SIG-M5 (cell line): ENCODE measurements around the gene GRIN1.

ENCODE experiments used
- DNase-seq: peaks from one replicate; lab custom pipeline; 2025; lab: John Stamatoyannopoulos, UW

The GRIN1 gene

DNA sequence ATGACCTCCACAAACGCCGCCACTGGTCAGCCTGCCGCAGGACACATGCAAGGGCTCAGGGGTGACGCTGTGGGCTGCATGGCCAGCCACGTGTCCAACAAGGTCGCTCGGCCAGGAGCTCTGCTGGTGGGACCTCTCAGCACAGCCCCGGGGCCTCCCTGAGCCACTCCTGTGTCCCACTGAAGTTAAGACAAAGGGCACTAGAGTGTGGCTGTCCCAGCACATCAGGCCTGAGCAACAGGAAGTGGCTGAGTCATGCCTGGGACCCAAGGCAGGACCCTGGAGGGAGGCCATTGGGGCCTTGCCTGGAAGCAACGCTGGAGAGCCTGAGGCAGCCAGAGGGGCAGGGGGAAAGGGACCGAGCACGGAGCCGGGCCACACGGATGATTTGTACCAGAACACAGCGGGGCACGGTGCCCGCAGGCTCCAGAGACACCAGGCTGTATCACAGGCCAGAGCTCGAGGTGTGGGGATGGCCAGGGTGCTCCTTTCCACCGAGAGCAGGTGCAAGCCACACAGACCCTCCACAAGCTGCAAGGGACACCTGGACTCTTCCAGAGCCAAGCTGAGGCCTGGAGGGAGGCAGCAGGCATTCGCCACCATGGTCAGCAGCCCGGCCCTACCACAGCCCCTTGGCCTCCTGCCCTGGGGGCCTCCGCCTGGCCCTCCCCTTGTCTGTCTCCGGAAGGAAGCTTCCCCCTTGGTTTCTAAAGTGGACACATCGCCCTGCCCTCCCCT lies 39.4 kb downstream of the GRIN1 start:
- no peak for DNase-seq

DNA sequence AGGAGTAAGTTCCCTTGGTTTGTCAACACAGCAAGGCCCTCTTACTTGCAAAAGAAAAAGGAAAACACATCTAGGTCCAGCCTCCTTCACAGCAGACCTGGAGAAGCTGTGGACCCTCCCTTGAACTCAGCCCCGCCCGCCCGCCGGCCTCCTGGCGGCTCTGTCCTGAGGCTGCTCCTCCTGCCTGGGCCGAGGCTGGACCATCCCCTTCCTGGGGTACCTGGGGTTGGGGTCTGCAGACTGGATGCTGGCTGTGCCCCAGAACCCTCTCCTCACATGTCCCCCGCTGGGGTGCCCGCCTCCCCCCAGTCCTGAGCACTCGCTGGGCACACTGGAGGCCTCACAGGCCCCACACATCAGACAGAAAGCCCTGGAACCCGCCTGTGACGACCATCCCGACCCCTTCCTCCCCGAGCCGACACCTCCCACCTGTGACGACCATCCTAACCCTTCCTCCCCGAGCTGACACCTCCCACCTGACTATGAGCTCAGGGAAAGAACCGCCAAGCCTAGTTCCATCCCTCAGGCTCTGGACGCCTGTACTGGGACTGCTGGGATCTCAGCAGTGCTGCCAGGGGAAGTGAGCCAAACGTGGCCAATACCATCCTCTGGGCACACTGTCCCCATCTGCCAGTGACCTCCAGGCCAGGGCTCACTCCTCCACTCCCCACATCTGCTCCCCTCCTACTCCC lies 40.1 kb downstream of the GRIN1 start:
- DNase-seq: no peak

DNA sequence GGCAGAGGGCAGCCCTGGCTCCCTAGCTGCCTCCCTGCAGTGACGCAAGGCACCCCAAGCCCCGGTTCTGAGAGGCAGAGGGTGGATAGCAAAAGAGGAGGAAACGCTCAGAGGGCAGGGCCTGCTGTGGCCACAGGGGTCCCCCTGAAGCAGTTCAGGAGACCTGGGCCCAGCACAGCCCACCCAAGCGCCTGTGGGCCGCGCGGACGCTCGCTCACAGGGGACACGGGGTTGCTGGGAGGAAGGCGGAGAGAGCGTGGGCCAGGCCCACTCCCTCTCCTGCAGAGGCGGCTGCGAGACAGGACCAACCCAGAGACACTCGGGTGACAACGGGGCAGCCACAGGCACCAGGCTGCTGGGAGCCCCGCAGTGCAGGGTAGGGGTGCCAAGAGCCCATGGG lies 40.8 kb downstream of the GRIN1 start:
- DNase-seq: no peak

DNA sequence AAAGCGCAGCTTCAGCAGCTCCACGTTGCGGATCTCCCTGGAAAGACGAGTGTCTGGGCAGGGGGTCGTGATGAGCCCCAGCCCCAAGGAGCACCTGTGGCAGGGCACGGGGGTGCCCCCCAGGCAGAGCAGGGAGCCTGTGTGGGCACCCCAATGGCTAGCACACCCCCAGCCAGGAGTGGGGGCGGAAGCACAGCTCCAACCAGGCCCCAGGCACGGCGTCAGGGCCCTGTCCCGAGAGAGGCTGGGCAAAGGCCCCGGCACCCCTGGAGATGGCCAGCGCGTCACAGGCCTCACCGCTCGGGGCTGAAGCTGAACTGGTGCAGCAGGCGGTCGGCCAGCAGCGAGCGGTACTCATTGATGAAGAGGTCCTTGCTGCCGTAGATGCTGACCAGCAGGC lies 41.5 kb downstream of the GRIN1 start:
- no peak for DNase-seq

DNA sequence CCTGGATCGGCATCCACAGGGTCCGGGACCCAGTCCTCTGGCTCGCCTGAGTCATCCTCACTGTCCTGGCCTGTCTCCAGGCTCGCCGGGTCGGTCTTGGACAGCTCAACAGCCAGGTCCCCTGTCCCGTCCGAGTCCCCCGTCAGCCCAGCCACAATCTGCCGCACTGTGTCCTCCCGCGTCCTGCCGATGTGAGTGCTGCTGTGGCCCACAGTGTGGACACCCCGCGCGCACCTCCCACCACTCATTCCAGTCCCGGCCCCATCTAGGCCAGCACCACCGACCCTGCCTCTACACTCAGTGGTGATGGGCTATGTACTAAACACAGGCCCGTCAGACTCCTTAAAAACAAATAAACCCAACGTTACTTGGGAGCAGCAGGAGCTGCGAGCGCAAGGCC lies 42.7 kb downstream of the GRIN1 start:
- DNase-seq: no peak

DNA sequence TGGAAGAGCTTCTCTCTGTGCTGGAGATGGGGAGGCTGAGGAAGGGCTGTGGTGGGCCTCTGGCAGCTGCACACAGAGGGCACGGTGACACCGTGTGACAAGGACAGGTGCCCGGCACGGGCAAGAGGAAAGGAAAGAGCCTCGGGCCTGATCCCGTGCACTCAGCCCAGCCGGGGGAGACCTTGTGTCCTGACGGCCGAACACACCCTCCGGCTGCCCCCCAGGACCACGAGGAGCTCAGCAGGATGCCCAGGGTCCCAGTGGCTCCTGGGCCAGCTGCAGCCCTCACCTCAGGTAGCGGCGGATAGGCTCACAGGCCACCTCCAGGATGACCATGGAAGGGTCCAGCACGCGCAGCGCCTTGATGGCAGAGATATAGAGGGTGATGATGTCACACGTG lies 43.9 kb downstream of the GRIN1 start:
- DNase-seq: no peak

DNA sequence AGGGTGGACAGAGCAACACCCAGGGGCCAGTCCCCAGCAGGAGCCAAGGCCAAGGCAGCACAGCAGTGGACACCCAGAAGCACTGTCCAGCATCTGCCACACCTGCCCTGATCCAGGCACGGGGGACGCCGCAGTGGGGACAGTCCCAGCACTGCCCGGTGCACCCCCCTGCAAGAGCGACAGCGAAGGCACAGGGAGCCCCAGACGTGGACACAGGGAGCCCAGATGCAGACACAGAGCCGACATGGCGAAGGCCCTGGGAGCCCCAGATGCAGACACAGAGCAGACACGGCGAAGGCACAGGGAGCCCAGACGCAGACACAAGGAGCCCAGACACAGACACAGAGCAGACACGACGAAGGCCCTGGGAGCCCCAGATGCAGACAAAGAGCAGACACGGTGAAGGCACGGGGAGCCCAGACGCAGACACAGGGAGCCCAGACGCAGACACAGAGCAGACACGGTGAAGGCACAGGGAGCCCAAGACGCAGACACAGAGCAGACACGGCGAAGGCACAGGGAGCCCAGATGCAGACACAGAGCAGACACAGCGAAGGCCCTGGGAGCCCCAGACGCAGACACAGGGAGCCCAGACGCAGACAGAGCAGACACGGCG lies 45.1 kb downstream of the GRIN1 start:
- DNase-seq: no peak

DNA sequence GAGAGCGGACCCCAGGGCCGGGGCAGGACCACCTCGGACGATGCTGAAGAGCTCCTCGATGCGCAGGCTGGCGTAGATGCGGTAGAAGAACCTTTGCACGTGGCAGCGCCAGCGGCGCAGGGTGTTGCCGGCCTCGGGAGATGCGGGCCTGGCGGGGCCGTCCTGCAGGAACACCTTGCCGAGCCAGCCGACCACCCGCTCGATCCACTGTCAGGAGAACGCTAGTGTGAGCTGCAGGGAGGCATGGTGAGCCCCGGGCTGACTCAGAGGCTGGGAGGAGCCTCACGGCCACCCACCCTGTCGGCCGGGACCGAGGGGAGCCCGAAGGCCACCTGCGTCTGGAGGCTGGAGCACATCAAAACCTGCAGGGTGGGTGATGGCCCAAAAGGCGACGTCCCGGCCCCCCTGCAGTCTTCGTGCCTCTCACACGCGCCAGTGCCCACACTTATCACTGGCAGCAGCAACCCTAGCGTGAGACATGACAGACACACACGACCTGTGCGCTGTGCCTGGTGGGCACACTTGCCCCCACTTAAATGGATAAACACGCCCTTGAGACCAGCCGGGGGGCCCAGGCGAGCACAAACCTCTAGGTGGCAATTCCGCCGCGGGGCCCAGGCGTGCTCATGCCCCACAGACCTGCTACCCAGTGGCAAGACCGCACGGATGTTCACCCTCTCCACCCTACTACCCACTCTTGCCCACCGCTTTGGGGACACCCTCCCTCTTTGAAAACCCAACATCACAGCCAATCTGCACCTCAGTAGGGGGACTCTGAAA lies 46.1 kb downstream of the GRIN1 start:
- DNase-seq: no peak

DNA sequence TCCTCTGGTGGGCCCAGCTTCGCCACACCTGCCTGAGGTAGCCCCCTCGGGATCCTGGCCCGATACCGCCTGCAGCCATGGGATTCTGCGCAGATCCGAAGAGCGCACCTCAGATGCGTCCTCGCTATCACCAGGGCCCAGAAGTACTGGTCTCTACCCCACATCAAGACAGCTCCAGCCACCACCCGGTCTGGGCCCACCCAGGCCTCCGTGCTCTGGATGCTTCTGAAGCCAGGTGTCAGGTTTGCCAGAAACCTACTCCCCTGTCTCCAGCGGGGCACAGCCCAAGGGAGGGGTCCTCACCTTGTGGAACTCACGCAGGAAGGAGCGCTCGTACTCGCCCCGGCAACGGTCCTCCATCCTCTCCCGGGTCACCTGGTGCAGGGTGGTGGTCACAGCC lies 47.0 kb downstream of the GRIN1 start:
- DNase-seq: no peak

DNA sequence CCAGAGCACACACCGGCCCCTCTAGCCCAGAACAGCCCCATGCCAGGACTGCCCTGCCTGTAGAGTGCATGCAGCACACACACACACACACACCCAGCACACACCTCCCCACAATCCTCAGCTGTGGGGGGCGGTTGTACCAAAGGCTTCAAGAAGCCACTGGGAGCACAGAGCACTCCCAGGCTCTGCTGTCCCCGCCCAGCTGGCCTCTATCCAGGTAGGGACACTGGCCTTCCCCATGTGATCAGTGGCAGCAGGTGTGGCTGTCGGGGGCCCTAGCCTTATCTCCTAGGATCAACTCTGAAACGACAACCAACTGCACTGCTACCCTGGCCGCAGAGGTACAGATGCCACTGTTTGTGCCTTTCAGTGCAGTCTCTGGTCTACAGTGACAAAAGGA lies 47.4 kb downstream of the GRIN1 start:
- DNase-seq: no peak

DNA sequence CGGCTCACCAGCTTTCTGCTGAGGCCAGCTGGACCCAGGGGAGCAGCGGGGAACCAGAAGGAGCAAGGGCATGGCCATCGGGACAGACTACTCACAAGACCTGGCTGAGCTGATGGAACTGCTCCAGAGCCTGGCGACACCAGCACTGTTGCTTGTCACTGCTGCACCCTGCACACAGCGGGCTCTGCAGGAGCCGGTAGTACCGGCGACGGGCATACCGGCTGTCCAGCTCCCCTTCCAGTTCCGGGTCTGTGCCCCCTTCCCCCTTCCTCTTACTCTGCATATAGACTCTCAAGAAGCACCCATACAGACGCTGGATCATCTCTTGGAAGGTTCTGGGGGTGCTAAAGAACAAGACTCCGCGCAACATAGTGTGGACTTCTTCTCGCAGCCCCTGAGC lies 48.4 kb downstream of the GRIN1 start:
- DNase-seq: no peak

DNA sequence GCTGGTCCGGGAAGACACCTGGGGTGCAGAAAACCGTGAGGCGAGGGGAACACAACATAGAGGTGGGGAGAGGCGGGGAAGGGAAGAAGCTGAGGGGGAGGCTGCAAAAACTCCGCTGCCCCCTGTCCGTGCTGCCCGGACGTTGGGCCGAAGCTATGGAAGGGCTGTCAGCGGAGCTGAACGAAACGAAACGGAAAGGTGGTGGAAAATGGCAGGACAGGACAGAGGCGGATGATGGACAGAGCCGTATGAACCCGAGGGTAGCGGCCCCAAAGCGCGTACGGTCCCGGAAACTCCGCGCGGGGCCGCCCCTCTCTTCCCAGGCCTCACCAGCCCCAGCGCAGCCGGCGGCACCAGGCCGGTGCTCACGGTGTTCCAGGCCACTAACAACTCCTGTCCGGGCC lies 49.1 kb downstream of the GRIN1 start:
- no peak for DNase-seq

DNA sequence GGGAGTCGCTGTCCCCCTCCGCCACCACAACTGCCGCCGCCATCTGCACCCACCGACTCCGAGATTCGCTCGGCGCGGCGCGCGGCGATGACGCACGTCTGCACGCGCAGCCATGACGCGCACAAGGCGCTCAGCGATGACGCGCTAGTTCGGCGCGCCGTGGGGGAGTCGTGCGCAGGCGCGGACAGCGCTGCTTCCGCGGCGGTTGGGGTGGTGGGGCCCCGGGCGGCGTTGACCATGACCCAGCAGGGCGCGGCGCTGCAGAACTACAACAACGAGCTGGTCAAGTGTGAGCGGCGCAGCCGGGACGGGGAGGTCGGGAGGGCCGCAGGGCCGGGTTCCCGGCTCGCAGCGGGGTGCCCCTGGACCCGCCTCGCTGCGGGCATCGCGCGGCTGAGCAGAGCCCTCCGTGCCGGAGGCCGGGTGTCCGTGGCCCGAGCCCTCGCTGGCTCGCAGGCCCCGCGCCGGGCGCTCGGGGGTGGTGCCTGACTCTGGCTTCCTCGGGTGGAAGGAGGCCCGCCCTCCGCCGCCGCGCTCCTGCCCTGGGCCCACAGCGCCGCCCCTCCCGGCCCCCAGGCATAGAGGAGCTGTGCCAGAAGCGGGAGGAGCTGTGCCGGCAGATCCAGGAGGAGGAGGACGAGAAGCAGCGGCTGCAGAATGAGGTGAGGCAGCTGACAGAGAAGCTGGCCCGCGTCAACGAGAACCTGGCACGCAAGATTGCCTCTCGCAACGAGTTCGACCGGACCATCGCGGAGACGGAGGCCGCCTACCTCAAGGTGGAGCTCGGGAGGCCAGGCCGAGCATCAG lies 49.7 kb downstream of the GRIN1 start, which contains the start of the genes ANAPC2 and SSNA1:
ANAPC2 (minus strand) TSS at position 71 of the 807 bp plus-strand sequence; CDS start at position 43, 28 bp downstream.
SSNA1 (plus strand) TSS at position 187 of the 807 bp plus-strand sequence; CDS start at position 238, 51 bp downstream.
- peak; percentile 2 for DNase-seq

DNA sequence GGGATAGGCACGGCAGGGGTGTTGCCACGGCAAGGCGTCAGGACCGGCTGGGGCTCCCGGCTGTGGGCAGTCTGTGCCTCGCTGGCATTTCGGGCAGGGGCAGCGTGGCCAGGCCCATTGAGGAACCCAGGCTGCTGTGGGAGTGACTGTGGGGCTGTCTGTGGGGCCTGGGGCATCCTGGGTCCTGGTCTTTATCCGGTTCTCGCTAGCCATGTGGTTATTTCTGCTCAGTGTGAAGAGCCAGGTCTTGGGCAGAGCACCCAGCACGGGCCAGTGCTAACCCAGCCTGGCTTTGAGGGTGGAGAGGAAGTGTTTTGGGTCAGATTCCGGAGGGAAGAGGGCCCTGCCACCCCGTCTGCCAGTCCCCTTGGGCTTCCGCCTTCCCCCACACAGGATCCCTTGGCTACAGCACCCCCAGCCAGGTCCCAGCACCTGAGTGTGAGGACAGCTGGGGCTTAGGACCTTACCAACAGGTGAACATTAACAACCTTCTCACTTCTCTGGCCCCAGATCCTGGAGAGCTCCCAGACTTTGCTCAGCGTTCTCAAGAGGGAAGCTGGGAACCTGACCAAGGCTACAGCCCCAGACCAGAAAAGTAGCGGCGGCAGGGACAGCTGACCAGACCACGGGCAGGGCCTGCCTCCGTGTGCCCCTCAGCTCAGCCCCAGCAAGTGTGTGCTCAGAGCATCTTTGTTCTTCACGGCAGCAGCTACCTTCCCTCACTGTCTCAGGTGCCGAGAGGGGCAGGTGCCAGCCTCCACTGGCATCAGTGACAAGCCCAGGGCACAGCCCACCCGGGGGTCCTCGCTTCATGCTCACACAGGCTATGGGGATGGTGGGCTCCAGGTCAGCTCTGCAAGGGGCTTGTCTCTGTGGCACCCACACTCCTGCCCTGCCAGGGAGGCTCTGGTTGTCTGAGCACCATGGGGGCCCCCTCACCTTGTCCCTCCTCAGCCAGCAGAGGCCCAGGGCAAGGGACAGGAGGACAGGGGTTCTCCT lies 50.6 kb downstream of the GRIN1 start:
- DNase-seq: no peak

DNA sequence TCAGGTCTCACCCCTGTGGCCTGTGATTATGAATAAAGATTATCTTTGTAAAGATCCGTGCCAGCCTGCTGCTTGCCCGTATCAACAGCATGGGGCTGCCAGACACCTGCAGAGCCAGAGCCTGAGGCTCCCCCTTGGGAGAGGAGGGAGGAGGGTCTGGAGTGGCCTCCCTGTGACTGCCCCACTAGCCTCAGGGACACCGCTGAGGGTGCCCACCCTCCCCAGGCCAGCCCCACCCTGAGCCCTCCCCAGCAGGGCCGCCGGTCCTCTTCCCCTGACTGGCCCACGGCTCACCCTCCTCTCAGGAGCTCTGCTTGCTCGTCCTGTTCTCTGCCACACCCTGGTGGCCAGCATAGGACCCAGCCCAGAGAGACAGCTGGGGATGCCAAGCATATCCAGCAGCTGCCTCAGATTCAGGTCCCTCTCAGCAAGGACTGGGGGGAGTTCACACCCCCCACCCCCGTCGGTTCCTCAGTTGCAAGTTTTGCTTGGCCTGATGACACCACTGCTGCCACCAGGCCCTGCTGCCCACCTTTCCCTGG lies 51.4 kb downstream of the GRIN1 start:
- DNase-seq: no peak

DNA sequence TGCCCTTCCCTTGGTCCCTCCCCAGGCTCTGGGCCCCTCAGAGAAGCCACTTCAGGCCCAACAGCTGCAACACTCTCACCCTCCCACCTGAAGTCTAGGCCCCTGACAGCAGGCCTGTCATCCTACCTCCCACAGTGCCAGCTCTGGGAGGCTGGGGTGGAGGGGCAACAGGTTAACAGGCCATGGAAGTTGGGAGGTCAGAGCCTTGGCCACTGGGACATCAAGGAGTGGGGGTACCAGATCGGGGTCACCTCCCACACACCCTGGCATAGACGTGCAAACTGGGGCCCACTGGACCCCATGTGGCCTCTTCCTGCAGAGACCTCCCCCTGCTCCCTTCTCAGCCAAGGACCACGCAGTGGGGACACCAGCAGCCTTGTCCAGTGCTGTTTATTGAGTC lies 52.3 kb downstream of the GRIN1 start:
- no peak for DNase-seq

DNA sequence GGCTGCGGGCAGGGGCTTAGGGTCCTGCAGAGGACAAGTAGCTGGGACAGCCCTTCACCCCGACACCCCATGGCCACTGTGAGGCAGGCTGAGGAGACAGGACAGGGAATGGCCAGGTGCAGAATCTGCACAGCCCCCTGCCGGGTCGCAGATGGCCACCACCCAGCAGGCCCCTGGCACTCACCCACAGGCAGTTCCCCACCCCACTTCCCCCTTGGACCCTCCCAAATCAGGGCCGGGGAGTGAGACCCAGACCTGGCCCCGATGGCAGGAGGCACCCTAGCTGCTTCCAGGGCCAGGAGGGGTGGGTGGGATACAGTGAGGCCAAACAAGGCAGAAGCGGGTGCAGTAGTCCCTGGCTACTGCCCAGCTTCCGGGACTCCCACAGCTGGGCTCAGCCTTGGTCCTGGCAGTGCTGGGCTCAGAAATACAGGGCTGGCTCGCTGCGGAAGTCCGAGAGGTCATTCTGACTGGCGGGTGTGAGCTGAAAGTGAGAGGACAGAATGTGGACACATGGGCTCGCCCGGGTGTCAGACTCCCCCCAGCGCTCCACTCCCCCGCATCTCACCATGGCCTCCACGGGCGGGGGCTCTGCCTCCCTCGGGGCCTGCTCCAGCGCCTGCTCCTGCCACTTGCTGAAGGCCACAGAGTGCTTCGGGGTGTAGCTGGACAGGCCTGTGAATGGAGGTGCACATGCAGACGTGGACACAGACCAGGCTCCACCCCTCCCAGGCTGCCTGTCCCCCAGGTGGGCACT lies 52.9 kb downstream of the GRIN1 start:
- DNase-seq: no peak

DNA sequence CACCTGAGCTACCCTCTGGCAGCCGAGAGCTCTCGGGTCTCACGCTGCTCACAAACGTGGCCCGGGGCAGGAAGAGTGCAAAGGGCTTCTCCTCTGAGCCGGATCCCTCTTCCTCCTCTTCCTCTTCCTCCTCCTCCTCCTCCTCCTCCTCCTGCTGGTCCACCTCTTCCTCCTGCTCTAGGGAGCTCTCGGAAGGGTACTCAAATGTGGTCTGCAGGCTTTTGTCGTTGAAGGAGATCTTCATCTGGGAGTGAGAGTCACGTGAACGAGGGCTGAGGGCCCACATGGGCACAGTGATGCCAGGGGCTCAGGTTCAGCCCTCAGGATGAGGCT lies 53.5 kb downstream of the GRIN1 start:
- no peak for DNase-seq

DNA sequence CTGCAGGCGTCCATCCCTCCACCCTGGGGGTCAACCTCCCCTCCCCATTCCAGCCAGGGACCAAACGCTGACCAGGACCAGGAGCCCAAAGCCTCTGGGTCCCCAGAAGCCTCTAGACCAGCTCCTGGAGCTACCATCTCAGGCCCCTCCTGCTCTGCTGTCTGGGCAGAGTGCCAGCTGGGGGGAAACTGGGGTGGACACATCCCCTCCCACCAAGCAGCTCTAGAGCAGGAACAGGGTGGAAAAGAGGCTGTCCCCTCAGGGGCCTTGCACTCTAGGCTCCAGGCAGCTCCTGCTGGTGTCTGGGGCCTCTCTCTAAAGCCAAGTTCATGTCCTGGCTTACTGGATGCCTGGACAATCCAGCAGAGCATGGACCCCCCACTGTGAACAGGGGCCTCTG lies 53.9 kb downstream of the GRIN1 start:
- no peak for DNase-seq
